Psoas muscle (tissue), 8 donors: ENCODE results near the gene TMEM174. TPM values are rescaled to one million over a fixed set of nuclear protein-coding genes. Genes with fewer than 3 reads are reported as not detected.

ENCODE experiments used
- ATAC-seq, 4 donors: fragments of 200-7000 bp; cut with Tn5 transposase; one replicate each; pipeline ENCODE4 v1.9.1; 2020; ENCODE audit warnings: moderate library complexity in 3 of 4, mild to moderate bottlenecking in 2 of 4
- DNase-seq, 2 donors: peaks; one replicate each; pipeline ENCODE4 v3.0.0-alpha.2; 2020
- H3K27ac ChIP-seq: fragments of 200-600 bp; one replicate; pipeline ENCODE4 v1.8.0; 2022
- H3K27me3 ChIP-seq, 3 donors: fragments of 200-600 bp in 1 of 3; one replicate each; pipeline versions ENCODE4 v1.6.1 to v1.8.0; 2013 to 2022; ENCODE audit warnings: low read length in 2 of 3, mild to moderate bottlenecking in 2 of 3, moderate library complexity in 1 of 3; ENCODE audit not compliant: insufficient read depth in 3 of 3
- H3K36me3 ChIP-seq, 2 donors: fragments of 200-600 bp in 1 of 2; one replicate each; pipeline versions ENCODE4 v1.6.1 to v1.8.0; 2013 to 2022; ENCODE audit warnings: low read depth in 1 of 2, mild to moderate bottlenecking in 1 of 2, moderate library complexity in 1 of 2; ENCODE audit not compliant: insufficient read depth in 1 of 2
- H3K4me1 ChIP-seq: fragments of 200-600 bp; one replicate; pipeline ENCODE4 v1.8.0; 2022
- H3K4me3 ChIP-seq: fragments of 200-600 bp; one replicate; pipeline ENCODE4 v1.8.0; 2022; ENCODE audit warnings: mild to moderate bottlenecking
- H3K9me3 ChIP-seq: fragments of 200-600 bp; one replicate; pipeline ENCODE4 v1.8.0; 2022
- WGBS, 3 donors: extraction: QIAGEN DNeasy Blood & Tissue Kit; methylation state at CpG; one replicate each; pipeline versions ENCODE4 v1.1.6 to v1.1.7; 2013; 5-methylcytosine and 5-hydroxymethylcytosine counted together
- intact Hi-C, 2 donors: fragments of 100-400 bp; cut with DNase I; formaldehyde crosslinking; loops; one replicate each; pipeline versions ENCODE4 v1.11.0 to v1.14.2; 2022
- polyA plus RNA-seq, 3 donors: library from polyadenylated mRNA; stranded (reverse); fragments of 200-250 nt; gene quantifications; one replicate each; pipeline ENCODE4 v1.2.3, GENCODE V29; 2013
- total RNA-seq, 4 donors: library from RNA; stranded (reverse); fragmentation: NEBNext Ultra II Directional in 2 of 4; extraction: Animal tissue kit (Norgen Biotek cat#: 25700) in 2 of 4; gene quantifications; one replicate each; pipeline versions ENCODE4 v1.2.1 to v1.2.4, GENCODE V29; 2021 to 2023
- TF ChIP-seq, protein P1 (sequence below): fragments of 200-600 bp; IDR thresholded peaks from one replicate; pipeline ENCODE4 v1.8.0; 2022; ENCODE audit warnings: antibody characterized with exemption
- donor health status: healthy with polysubstance abuse.
- donor health status: DM: no; HTN: no; CAD: no; lungs with moderate emphysema.
- donor health status: Bipolar disorder and iron deficiency.
- donor health status: healthy.
- donor health status: DM: yes; HTN: yes; CAD: no.
- donor health status: DM: no; HTN: no; CAD: no.
- donor health status: DM: no; HTN: no; CAD: no.
- donor health status: DM: yes; HTN: yes; CAD: no.

TMEM174 gene
- total and polyA plus RNA-seq, 7 donors = not detected

DNA sequence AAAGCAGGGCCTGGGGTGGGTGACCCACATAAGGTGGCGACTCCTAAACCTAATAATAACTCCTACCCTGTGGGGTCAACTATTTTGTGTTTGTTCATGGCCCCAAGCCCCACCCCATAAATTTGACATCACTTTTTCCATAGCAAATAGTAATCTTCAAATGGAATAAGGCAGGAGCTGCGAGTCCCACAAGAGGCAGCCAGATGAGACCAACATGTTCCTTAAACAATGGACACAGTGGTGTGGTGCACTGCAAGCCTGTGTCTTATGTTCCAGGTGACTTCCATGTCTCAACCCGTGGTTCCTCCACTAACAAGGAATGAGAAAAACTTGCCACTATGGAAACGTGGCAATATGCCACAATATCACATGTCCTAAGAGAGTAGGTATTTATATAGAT is 20.6 kb downstream of the TMEM174 start:
- no peak overlapping the region for H3K27ac ChIP-seq
- peaks cover 0 to 3% (median 2%) of the 10 kb centered on the region in 3 donors for H3K27me3 ChIP-seq
- intact Hi-C loops = no loop called here
- no peaks in the 10 kb centered on the region for H3K9me3 ChIP-seq
- H3K4me3 ChIP-seq = no peak overlapping the region
- TF ChIP-seq, protein P1, sequence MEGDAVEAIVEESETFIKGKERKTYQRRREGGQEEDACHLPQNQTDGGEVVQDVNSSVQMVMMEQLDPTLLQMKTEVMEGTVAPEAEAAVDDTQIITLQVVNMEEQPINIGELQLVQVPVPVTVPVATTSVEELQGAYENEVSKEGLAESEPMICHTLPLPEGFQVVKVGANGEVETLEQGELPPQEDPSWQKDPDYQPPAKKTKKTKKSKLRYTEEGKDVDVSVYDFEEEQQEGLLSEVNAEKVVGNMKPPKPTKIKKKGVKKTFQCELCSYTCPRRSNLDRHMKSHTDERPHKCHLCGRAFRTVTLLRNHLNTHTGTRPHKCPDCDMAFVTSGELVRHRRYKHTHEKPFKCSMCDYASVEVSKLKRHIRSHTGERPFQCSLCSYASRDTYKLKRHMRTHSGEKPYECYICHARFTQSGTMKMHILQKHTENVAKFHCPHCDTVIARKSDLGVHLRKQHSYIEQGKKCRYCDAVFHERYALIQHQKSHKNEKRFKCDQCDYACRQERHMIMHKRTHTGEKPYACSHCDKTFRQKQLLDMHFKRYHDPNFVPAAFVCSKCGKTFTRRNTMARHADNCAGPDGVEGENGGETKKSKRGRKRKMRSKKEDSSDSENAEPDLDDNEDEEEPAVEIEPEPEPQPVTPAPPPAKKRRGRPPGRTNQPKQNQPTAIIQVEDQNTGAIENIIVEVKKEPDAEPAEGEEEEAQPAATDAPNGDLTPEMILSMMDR = no peak
- H3K4me1 ChIP-seq = no peaks in the 10 kb centered on the region
- WGBS, 3 donors = 65 to 68% (median 66%) methylated on average over 4 of the region's 4 CpGs
- H3K36me3 ChIP-seq = no peaks in the 10 kb centered on the region
- no peak for ATAC-seq
- DNase-seq = no peak

DNA sequence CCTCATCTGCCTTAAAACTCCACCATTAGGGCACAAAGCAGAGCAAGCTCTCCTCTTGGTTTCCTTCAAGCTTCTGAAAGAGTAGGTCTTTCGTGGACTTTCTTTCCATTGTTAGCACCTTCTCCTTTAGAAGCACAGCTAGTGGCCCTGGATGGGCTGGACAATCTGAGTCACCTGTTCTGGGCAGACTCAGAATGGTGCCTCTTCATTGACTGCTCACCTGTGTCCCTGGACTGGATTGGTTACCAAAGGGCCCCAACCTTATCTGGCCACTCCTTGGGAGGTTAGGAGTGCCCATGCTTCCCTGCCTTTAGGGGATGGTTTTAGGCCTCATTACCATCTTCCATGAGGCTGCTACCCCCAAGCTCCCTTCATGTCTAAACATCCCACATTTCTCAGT is 23.2 kb downstream of the TMEM174 start:
- no peak for ATAC-seq
- Histone ChIP-seq H3K4me3 (no peak overlapping the region), H3K9me3 (no peaks in the 10 kb centered on the region), H3K27me3 (peaks cover 0 to 3% (median under 1%) of the 10 kb centered on the region in 3 donors), H3K4me1 (no peaks in the 10 kb centered on the region), H3K36me3 (no peaks in the 10 kb centered on the region), H3K27ac (no peak overlapping the region)
- no peak for DNase-seq
- 88 to 100% (median 94%) methylated on average over 1 of the region's 1 CpG for WGBS, 3 donors
- TF ChIP-seq, protein P1 = no peak
- intact Hi-C loops = no loop called here

DNA sequence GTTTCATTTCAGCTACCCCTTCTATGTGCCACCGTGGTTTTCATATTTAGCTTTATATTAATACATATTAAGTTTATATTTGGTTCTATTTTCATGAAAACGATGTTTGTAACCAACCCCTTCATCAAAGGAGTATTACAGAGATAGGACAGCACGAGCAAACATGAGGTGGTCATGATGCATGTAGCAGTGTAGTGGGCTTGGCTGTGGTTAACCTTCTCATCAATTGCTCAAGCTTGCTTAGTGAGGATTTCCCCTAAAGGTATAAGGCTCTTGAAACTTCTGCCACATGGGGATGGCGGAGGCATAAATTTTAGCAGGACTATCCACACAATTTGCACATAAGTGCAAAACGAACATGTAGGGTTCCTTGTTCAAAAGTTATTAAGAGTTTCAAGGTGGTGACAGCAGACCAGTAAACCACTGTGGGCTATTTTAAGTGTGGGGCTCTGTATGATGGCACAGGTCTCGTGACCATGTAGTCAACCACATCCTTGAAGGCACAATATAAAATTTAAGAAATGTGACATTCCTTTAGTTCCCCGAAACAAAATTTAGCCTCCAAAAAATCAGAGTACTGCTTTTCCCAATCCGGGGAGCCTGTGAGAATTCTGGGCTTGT is 24.8 kb downstream of the TMEM174 start:
- Histone ChIP-seq H3K27ac (no peak overlapping the region), H3K27me3 (peaks cover 0 to 3% (median 0%) of the 10 kb centered on the region in 3 donors), H3K36me3 (no peaks in the 10 kb centered on the region), H3K4me1 (no peaks in the 10 kb centered on the region), H3K9me3 (no peaks in the 10 kb centered on the region), H3K4me3 (no peak overlapping the region)
- TF ChIP-seq, protein P1 = no peak
- ATAC-seq (no peak), DNase-seq (no peak)
- intact Hi-C loops = no loop called here
- 75 to 81% (median 80%) methylated on average over 8 of the region's 8 CpGs for WGBS, 3 donors

DNA sequence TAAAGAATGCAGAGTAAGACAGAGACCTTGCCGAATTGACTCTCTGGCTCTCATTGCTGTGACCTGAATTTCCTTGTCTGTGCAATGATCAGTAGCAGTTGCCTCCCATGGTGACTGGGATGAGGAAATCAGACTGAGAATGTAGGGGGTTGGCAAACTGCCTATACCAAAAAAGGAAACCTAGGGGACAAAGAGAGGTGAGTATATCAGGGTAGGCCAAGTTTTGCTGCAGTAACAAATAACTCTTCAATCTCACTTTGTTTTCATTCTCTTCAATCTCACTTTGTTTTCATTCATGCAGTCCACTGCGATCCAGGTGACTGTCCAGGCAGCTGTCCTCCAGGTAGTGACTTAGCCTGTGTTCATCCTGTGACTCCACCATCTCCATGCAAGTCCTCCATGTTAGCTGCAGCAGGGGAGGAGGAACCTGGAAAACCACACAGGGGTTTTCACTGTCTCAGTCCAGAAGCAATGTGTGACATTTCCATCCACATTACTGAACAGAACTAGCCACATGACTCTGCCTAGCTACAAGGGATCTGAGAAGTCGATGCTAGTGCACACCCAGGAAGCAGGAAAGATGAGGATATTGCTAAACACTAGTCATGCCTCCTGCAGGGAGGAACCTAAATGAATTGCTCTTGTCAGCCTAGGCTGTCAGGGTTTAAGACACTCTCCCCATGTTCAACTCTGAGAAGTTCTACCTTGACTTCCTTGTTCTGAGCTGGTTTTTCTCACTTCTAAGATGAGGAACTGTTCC is 26.0 kb downstream of the TMEM174 start:
- DNase-seq = no peak
- H3K9me3 ChIP-seq = no peaks in the 10 kb centered on the region
- no peak overlapping the region for H3K4me3 ChIP-seq
- peaks cover 0 to 5% (median 0%) of the 10 kb centered on the region in 3 donors for H3K27me3 ChIP-seq
- H3K4me1 ChIP-seq = no peaks in the 10 kb centered on the region
- TF ChIP-seq, protein P1 = no peak
- 81 to 84% (median 84%) methylated on average over 3 of the region's 3 CpGs for WGBS, 3 donors
- no peak overlapping the region for H3K27ac ChIP-seq
- no peak for ATAC-seq
- no peaks in the 10 kb centered on the region for H3K36me3 ChIP-seq
- intact Hi-C loops = no loop called here
